ENCODE data around the gene MYLK3. TPM values are rescaled to one million over a fixed set of nuclear protein-coding genes. Genes with fewer than 3 reads are reported as not detected.

MYLK3 gene
- polyA plus RNA-seq, 3 donors: 0.32 TPM; not detected in 2

DNA sequence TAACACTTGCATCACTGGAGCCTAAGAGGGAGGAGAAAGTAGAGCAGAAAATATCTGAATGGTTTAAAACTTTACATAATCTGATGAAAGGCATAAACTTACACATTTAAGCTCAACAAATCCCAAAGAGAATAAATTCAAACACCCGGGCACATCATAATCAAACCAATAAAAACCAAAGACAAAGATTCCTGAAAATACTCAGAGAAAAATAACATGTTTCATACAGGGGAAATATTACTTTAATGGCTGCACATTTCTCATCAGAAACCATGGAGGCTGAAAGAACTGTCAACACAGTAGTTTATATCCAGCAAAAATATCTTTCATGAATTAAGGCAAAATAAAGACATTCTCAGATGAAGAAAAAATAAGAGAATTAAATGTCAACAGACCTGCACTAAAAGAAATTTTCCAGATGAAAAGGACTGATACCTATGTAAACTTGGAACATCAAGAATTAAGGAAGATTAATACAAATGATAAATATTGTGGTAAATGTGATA lies 48.7 kb upstream of the MYLK3 start:
- no peak overlapping the region for H2AFZ ChIP-seq (ENCODE audit: insufficient read depth, low read depth, low read length, poor library complexity, severe bottlenecking)
- no peak overlapping the region for H3K27ac Mint-ChIP-seq
- H3K27me3 ChIP-seq (ENCODE audit: control insufficient read depth in 2 of 2, insufficient read depth in 2 of 2, low read length in 2 of 2): no peaks in the 10 kb centered on the region
- H3K27ac ChIP-seq (ENCODE audit: low read depth in 1 of 2, low read length in 2 of 2): no peak overlapping the region
- no peaks in the 10 kb centered on the region for H4K20me1 ChIP-seq (ENCODE audit: insufficient read depth, low read length)
- H3K4me1 Mint-ChIP-seq: peaks cover 1% of the 10 kb centered on the region
- no peak overlapping the region for H3K4me3 Mint-ChIP-seq
- no peaks in the 10 kb centered on the region for H3K4me1 ChIP-seq (ENCODE audit: control insufficient read depth in 1 of 2, insufficient read depth in 2 of 2, low read length in 2 of 2)
- DNase-seq: no peak
- no peaks in the 10 kb centered on the region for H3K27me3 Mint-ChIP-seq (ENCODE audit: low read depth in 3 of 3)
- peaks cover 16 to 42% (median 24%) of the 10 kb centered on the region in 7 donors for H3K9me3 Mint-ChIP-seq
- peaks cover 7 to 11% of the 10 kb centered on the region in 2 donors for H3K9me3 ChIP-seq (replicated peaks in 1 of 2; ENCODE audit: control insufficient read depth in 1 of 2, insufficient read depth in 1 of 2, low read length in 2 of 2)
- H3K36me3 ChIP-seq (replicated peaks in 1 of 2; ENCODE audit: control insufficient read depth in 1 of 2, insufficient read depth in 2 of 2, low read length in 2 of 2): no peaks in the 10 kb centered on the region
- no CpG with 5 or more reads among the region's 1 CpG for WGBS (ENCODE audit: insufficient coverage)
- peaks cover 5 to 21% of the 10 kb centered on the region in 2 donors for H3K36me3 Mint-ChIP-seq
- intact Hi-C loops (cut with micrococcal nuclease): no loop called here
- no peak overlapping the region for H3K4me2 ChIP-seq (replicated peaks; ENCODE audit: extremely low read depth, low read length, poor library complexity, severe bottlenecking)
- no peak overlapping the region for H3K9ac ChIP-seq (ENCODE audit: insufficient read depth, low read length, poor library complexity, severe bottlenecking)
- H3K4me3 ChIP-seq (replicated peaks in 1 of 3; ENCODE audit: low read depth in 2 of 3, low read length in 3 of 3): no peak overlapping the region
- TF ChIP-seq, protein P1, sequence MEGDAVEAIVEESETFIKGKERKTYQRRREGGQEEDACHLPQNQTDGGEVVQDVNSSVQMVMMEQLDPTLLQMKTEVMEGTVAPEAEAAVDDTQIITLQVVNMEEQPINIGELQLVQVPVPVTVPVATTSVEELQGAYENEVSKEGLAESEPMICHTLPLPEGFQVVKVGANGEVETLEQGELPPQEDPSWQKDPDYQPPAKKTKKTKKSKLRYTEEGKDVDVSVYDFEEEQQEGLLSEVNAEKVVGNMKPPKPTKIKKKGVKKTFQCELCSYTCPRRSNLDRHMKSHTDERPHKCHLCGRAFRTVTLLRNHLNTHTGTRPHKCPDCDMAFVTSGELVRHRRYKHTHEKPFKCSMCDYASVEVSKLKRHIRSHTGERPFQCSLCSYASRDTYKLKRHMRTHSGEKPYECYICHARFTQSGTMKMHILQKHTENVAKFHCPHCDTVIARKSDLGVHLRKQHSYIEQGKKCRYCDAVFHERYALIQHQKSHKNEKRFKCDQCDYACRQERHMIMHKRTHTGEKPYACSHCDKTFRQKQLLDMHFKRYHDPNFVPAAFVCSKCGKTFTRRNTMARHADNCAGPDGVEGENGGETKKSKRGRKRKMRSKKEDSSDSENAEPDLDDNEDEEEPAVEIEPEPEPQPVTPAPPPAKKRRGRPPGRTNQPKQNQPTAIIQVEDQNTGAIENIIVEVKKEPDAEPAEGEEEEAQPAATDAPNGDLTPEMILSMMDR (IDR thresholded peaks at IDR 0.05): no peak
- H3K79me2 ChIP-seq (ENCODE audit: insufficient read depth, low read length): no peaks in the 10 kb centered on the region

DNA sequence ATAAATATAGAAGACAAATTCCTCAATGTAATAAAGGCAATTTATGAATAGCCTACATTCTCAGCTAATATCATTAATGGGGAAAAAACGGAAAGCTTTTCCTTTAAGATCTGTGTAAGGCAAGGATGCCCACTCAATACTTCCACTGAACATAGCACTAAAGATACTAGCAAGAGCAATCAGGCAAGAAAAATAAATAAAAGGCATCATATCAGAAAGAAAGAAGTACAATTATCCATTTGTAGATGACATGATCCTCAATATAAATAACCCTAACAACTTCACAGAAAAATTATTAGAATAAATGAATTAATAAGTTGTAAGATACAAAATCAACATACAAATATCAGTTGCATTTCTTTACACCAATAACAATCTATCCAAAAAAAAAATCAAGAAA lies 45.7 kb upstream of the MYLK3 start:
- H3K4me3 Mint-ChIP-seq: no peak overlapping the region

More for the DNA sequence above, 45.7 kb upstream of the MYLK3 start:
- Histone ChIP-seq H3K27me3 (ENCODE audit: control insufficient read depth in 2 of 2, insufficient read depth in 2 of 2, low read length in 2 of 2) (no peaks in the 10 kb centered on the region), H3K4me1 (ENCODE audit: control insufficient read depth in 1 of 2, insufficient read depth in 2 of 2, low read length in 2 of 2) (peaks cover 12 to 17% of the 10 kb centered on the region in 2 donors), H3K9ac (ENCODE audit: insufficient read depth, low read length, poor library complexity, severe bottlenecking) (no peak overlapping the region), H2AFZ (ENCODE audit: insufficient read depth, low read depth, low read length, poor library complexity, severe bottlenecking) (no peak overlapping the region), H4K20me1 (ENCODE audit: insufficient read depth, low read length) (no peaks in the 10 kb centered on the region), H3K9me3 (replicated peaks in 1 of 2; ENCODE audit: control insufficient read depth in 1 of 2, insufficient read depth in 1 of 2, low read length in 2 of 2) (peaks cover 7 to 11% of the 10 kb centered on the region in 2 donors), H3K4me3 (replicated peaks in 1 of 3; ENCODE audit: low read depth in 2 of 3, low read length in 3 of 3) (no peak overlapping the region), H3K27ac (ENCODE audit: low read depth in 1 of 2, low read length in 2 of 2) (no peak overlapping the region), H3K36me3 (replicated peaks in 1 of 2; ENCODE audit: control insufficient read depth in 1 of 2, insufficient read depth in 2 of 2, low read length in 2 of 2) (no peaks in the 10 kb centered on the region), H3K4me2 (replicated peaks; ENCODE audit: extremely low read depth, low read length, poor library complexity, severe bottlenecking) (no peak overlapping the region), H3K79me2 (ENCODE audit: insufficient read depth, low read length) (no peaks in the 10 kb centered on the region)
- peaks cover 3 to 21% of the 10 kb centered on the region in 2 donors for H3K36me3 Mint-ChIP-seq
- TF ChIP-seq, protein P1 (IDR thresholded peaks at IDR 0.05): no peak
- H3K9me3 Mint-ChIP-seq: peaks cover 16 to 42% (median 24%) of the 10 kb centered on the region in 7 donors
- WGBS (ENCODE audit: insufficient coverage): no CpG with 5 or more reads among the region's 1 CpG
- DNase-seq: no peak
- peaks cover 19% of the 10 kb centered on the region for H3K4me1 Mint-ChIP-seq
- intact Hi-C loops (cut with micrococcal nuclease): loop anchor here (5.0 kb wide), 2 partner anchors 33 to 38 kb away; partner anchors contain the start of gene C16orf87 (in 1 of the 2)
- no peaks in the 10 kb centered on the region for H3K27me3 Mint-ChIP-seq (ENCODE audit: low read depth in 3 of 3)
- H3K27ac Mint-ChIP-seq: no peak overlapping the region
